PC-9 (cell line): Measurements from ENCODE around the gene DGKD.

Experiments used
- CTCF ChIP-seq: fragments of 200-600 bp; sonication (generic); conservative IDR thresholded peaks from 2 replicates; pipeline ENCODE4 v1.6.1; 2017; ENCODE audit warnings: mixed run types, antibody characterized with exemption, mild to moderate bottlenecking, moderate library complexity
- EZH2 ChIP-seq: fragments of 200-600 bp; sonication (generic); IDR thresholded peaks from 2 replicates; pipeline ENCODE4 v1.8.0; 2017; ENCODE audit warnings: antibody characterized with exemption, low read depth

GRCh38 chr2:233477548-233478433 is 123.5 kb downstream of the DGKD start:
- no peak for TF ChIP-seq CTCF
- TF ChIP-seq EZH2 = no peak
